GM23248 (cell line): ENCODE results near the gene MRTFB.

Source experiments
- EZH2 ChIP-seq: fragments of 200-600 bp; sonication (generic); IDR thresholded peaks from 2 replicates; pipeline ENCODE4 v1.6.1; 2018; ENCODE audit warnings: antibody characterized with exemption, mild to moderate bottlenecking; ENCODE audit not compliant: insufficient read depth, poor library complexity, severe bottlenecking
- EZH2phosphoT487 ChIP-seq: fragments of 200-600 bp; sonication (generic); IDR thresholded peaks from 2 replicates; pipeline ENCODE4 v1.6.1; 2018; ENCODE audit warnings: antibody characterized with exemption, moderate library complexity, mild to moderate bottlenecking, low read depth; ENCODE audit not compliant: insufficient read depth

- TF ChIP-seq EZH2 (no peak), EZH2phosphoT487 (no peak)
Measured at GRCh38 chr16:14315683-14316320, 244.7 kb downstream of the MRTFB start.
